Activated T-helper 1 cell treated with anti-CD3 and anti-CD28 coated beads, Interleukin-12 subunit alpha, Interleukin-12 subunit beta, Interleukin-2, Interleukin-4 antibody, amounts not matched to agents 30 ng/mL and 10 ng/mL and 1 ng/mL, durations not matched to agents 14 hours and 24 hours and 36 hours (primary cell): ENCODE results near the gene TMEM259. TPM values are rescaled to one million over a fixed set of nuclear protein-coding genes. Genes with fewer than 3 reads are reported as not detected.

Experiments used
- DNase-seq: peaks from one replicate; pipeline ENCODE4 v3.0.0; 2021; ENCODE audit warnings: low spot score
- H3K27ac Mint-ChIP-seq: one replicate; pipeline ENCODE4 v1.8.0; 2021; ENCODE audit warnings: mild to moderate bottlenecking, mixed read lengths
- H3K27me3 Mint-ChIP-seq: one replicate; pipeline ENCODE4 v1.8.0; 2022; ENCODE audit warnings: mild to moderate bottlenecking, moderate library complexity, mixed read lengths; ENCODE audit not compliant: insufficient read depth
- H3K36me3 Mint-ChIP-seq: one replicate; pipeline ENCODE4 v1.8.0; 2021; ENCODE audit warnings: low read depth, mixed read lengths
- H3K4me1 Mint-ChIP-seq: one replicate; pipeline ENCODE4 v1.8.0; 2021; ENCODE audit warnings: low read depth, mixed read lengths
- H3K4me3 Mint-ChIP-seq: one replicate; pipeline ENCODE4 v1.8.0; 2021; ENCODE audit warnings: mild to moderate bottlenecking, moderate library complexity, mixed read lengths
- H3K9me3 Mint-ChIP-seq: one replicate; pipeline ENCODE4 v1.8.0; 2021; ENCODE audit warnings: mixed read lengths
- intact Hi-C: fragments of 100-400 bp; cut with micrococcal nuclease; formaldehyde crosslinking; loops from one replicate; pipeline ENCODE4 v1.15.1; 2024
- total RNA-seq: library from RNA; stranded (reverse); gene quantifications from 2 replicates; pipeline ENCODE4 v1.2.3, GENCODE V29; 2022

The TMEM259 gene
- total RNA-seq, 1 donor from 2014 or later = 162 TPM

DNA sequence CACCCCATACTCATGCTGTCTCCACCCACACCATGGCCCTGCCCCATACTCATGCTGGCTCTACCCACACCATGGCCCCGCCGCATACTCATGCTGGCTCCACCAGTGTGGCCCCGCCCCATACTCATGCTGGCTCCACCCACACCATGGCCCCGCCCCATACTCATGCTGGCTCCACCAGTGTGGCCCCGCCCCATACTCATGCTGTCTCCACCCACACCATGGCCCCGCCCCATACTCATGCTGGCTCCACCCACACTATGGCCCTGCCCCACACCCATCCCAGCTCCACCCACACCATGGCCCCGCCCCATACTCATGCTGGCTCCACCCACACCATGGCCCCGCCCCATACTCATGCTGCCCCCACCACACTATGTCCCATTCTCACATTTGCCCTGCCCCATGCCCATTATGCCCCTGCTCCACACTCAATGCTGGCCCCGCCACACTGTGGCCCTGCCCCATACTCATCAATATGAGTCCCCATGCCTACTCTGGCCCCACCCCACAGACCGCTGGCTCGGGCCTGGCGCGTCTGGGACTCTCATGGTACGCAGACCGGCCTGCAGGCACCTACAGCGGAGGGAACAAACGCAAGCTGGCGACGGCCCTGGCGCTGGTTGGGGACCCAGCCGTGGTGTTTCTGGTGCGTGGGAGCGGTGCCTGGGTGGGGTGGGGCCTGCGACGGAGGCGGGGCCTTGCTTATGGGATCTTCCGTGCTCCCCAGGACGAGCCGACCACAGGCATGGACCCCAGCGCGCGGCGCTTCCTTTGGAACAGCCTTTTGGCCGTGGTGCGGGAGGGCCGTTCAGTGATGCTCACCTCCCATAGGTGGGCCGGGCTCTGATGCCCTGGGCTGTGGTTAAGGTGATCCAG, 42.3 kb upstream of the TMEM259 start:
- Mint-ChIP-seq H3K36me3 (no peaks in the 10 kb centered on the region), H3K27ac (no peak overlapping the region), H3K4me1 (peaks cover 7% of the 10 kb centered on the region), H3K4me3 (no peak overlapping the region), H3K27me3 (no peaks in the 10 kb centered on the region), H3K9me3 (no peaks in the 10 kb centered on the region)
- intact Hi-C loops = loop anchor here (1.0 kb wide), 3 partner anchors 19 to 191 kb away; no protein-coding TSS in a partner anchor
- DNase-seq = peak; percentile 70

DNA sequence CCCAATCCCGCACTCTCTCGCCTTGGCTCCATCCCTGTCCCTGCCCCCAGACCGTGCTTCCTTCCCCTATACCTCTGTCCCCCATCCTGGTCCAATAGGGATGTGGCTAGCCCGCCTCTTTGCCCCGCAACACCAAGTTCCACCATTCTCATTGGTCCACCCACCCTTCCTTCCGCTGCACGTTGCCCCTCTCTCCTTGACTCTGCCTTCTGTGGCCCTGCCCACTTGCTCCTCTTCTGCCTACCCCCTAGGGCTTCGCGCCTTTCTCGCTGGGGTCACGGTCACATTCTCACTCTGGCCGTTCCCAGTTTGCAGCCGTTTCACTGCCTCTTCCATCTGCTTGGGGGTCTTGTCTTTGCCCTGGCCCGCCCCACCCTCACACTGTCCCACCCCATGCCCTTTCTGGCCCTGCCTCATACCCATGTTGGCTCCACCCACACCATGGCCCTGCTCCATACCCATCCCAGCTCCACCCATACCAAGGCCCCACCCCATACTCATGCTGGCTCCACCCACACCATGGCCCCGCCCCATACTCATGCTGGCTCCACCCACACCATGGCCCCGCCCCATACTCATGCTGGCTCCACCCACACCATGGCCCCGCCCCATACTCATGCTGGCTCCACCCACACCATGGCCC, 41.6 kb upstream of the TMEM259 start:
- no peak for DNase-seq
- no peak overlapping the region for H3K27ac Mint-ChIP-seq
- no peaks in the 10 kb centered on the region for H3K9me3 Mint-ChIP-seq
- H3K27me3 Mint-ChIP-seq = no peaks in the 10 kb centered on the region
- peaks cover 14% of the 10 kb centered on the region for H3K4me1 Mint-ChIP-seq
- no peak overlapping the region for H3K4me3 Mint-ChIP-seq
- intact Hi-C loops = loop anchor here (1.0 kb wide), 4 partner anchors 20 to 190 kb away; partner anchors contain the start of gene ABCA7
- peaks cover 3% of the 10 kb centered on the region for H3K36me3 Mint-ChIP-seq

DNA sequence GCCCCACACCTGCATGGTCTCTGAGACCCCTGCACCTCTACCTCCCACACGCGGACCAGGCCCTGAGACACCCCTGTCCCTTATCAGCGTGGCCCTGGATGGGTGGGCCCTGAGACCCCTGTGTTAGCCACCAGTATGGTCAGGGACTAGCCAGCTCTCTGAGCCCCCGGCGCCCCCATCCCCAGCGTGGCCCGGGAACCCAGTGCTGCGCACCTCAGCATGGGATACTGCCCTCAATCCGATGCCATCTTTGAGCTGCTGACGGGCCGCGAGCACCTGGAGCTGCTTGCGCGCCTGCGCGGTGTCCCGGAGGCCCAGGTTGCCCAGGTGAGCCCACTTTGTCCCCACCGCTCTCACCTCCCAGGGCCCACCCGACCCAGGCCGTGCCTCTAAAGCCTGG, 41.1 kb upstream of the TMEM259 start:
- Mint-ChIP-seq H3K27me3 (no peaks in the 10 kb centered on the region), H3K9me3 (no peaks in the 10 kb centered on the region), H3K36me3 (peaks cover 5% of the 10 kb centered on the region), H3K4me1 (peaks cover 18% of the 10 kb centered on the region), H3K4me3 (no peak overlapping the region), H3K27ac (no peak overlapping the region)
- no peak for DNase-seq
- intact Hi-C loops = loop anchor here (1.0 kb wide), 1 partner anchor 22 kb away; the partner anchor contains the start of gene ABCA7

DNA sequence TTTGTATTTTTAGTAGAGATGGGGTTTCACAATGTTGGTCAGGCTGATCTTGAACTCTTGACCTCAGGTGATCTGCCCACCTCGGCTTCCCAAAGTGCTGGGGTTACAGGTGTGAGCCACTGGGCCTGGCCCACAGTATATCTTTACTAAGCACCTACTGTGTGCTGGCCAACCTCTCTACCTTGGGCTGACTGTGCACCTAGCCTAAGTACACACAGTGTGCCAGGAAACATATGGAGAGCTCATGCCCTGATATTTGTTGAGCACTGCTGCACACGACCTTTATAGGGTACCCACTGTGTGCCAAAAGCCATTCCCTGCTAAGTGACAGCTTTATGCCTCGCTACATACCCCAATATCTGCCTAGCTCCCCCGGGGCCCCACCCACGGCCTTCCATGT, 39.8 kb upstream of the TMEM259 start:
- Mint-ChIP-seq H3K9me3 (no peaks in the 10 kb centered on the region), H3K36me3 (peaks cover 11% of the 10 kb centered on the region), H3K4me3 (no peak overlapping the region), H3K27me3 (no peaks in the 10 kb centered on the region), H3K4me1 (peaks cover 18% of the 10 kb centered on the region), H3K27ac (no peak overlapping the region)
- intact Hi-C loops = no loop called here
- no peak for DNase-seq

DNA sequence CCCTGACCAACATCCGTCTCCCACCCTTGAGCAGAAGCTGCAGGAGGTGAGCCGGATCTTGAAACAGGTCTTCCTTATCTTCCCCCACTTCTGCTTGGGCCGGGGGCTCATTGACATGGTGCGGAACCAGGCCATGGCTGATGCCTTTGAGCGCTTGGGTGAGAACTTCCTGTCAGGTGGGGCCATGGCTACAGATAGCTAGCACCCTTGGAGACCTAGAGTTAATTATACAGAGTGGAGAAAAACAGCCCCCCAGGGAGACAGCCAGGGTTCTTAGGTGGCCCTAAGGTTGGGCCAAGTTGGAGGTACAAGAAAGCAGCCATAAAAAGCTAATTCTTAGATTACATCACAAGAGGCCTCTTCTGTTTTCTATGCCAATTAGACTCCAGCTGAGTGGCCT, 37.2 kb upstream of the TMEM259 start:
- peaks cover 13% of the 10 kb centered on the region for H3K36me3 Mint-ChIP-seq
- no peak for DNase-seq
- H3K4me1 Mint-ChIP-seq = peaks cover 15% of the 10 kb centered on the region
- H3K9me3 Mint-ChIP-seq = no peaks in the 10 kb centered on the region
- no peak overlapping the region for H3K27ac Mint-ChIP-seq
- no peak overlapping the region for H3K4me3 Mint-ChIP-seq
- intact Hi-C loops = no loop called here
- no peaks in the 10 kb centered on the region for H3K27me3 Mint-ChIP-seq

DNA sequence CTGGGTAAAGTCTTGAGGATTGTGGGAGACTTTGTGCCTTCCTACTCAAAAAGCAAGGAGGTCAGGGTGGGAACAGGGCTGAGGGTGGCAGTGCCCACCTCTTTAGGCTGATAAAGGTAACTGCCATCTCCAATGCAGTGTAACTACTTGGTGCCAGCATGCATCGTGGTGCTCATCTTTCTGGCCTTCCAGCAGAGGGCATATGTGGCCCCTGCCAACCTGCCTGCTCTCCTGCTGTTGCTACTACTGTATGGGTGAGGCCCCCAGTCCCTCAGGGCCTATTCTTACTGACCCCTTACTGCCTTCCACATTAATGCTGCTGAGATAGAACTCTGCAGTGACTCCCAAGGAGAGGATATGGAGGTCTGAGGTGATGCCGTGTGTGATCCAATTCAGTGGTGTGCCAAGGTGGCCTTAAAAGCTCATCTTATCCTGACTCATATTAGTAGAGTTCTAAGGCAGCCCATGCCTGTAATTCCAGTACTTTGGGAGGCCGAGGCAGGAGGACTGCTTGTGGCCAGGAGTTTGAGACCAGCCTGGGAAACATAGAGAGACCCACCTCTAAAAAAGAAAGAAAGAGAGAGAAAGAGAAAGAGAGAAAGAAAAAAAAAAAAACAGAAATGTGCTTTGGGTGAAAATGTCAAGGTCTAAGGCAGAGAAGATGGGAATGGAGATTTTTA, 36.4 kb upstream of the TMEM259 start:
- Mint-ChIP-seq H3K27ac (no peak overlapping the region), H3K4me1 (peaks cover 19% of the 10 kb centered on the region), H3K27me3 (no peaks in the 10 kb centered on the region), H3K36me3 (peaks cover 13% of the 10 kb centered on the region), H3K9me3 (no peaks in the 10 kb centered on the region), H3K4me3 (no peak overlapping the region)
- intact Hi-C loops = no loop called here
- DNase-seq = no peak

DNA sequence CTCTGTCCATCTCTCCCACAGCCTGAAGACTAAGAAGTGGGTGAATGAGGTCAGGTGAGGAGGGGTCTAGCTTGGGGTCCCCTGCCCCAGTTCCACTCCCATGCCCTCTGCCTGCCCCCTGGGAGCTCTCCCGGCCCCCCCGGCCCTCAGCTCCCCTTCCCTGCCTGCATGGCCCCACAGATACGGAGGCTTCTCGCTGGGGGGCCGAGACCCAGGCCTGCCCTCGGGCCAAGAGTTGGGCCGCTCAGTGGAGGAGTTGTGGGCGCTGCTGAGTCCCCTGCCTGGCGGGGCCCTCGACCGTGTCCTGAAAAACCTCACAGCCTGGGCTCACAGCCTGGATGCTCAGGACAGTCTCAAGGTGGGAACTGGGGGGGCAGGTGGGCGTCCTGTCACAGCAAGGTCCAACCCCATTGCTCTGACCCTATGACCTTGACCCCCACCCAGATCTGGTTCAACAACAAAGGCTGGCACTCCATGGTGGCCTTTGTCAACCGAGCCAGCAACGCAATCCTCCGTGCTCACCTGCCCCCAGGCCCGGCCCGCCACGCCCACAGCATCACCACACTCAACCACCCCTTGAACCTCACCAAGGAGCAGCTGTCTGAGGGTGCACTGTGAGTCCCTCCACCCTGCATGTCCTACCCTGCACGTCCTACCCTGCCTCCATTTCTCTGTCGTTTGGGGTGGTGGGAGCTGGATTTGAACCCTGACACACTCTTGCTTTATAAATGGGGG, 35.1 kb upstream of the TMEM259 start:
- intact Hi-C loops = no loop called here
- Mint-ChIP-seq H3K9me3 (no peaks in the 10 kb centered on the region), H3K27me3 (no peaks in the 10 kb centered on the region), H3K4me1 (peaks cover 19% of the 10 kb centered on the region), H3K4me3 (no peak overlapping the region), H3K36me3 (peaks cover 13% of the 10 kb centered on the region), H3K27ac (no peak overlapping the region)
- no peak for DNase-seq

DNA sequence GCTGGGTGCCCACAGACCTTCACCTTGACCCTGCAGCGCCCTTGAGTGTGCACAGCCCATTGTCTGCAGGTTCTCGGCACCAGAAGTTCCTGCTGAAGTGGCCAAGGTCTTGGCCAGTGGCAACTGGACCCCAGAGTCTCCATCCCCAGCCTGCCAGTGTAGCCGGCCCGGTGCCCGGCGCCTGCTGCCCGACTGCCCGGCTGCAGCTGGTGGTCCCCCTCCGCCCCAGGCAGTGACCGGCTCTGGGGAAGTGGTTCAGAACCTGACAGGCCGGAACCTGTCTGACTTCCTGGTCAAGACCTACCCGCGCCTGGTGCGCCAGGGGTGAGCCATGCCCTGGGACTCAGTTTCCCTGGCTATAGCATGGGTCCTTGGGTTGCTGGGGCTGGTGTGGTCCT, 34.1 kb upstream of the TMEM259 start:
- Mint-ChIP-seq H3K4me1 (peaks cover 19% of the 10 kb centered on the region), H3K27me3 (no peaks in the 10 kb centered on the region), H3K9me3 (no peaks in the 10 kb centered on the region), H3K36me3 (peaks cover 13% of the 10 kb centered on the region), H3K27ac (no peak overlapping the region), H3K4me3 (no peak overlapping the region)
- intact Hi-C loops = no loop called here
- DNase-seq = no peak

DNA sequence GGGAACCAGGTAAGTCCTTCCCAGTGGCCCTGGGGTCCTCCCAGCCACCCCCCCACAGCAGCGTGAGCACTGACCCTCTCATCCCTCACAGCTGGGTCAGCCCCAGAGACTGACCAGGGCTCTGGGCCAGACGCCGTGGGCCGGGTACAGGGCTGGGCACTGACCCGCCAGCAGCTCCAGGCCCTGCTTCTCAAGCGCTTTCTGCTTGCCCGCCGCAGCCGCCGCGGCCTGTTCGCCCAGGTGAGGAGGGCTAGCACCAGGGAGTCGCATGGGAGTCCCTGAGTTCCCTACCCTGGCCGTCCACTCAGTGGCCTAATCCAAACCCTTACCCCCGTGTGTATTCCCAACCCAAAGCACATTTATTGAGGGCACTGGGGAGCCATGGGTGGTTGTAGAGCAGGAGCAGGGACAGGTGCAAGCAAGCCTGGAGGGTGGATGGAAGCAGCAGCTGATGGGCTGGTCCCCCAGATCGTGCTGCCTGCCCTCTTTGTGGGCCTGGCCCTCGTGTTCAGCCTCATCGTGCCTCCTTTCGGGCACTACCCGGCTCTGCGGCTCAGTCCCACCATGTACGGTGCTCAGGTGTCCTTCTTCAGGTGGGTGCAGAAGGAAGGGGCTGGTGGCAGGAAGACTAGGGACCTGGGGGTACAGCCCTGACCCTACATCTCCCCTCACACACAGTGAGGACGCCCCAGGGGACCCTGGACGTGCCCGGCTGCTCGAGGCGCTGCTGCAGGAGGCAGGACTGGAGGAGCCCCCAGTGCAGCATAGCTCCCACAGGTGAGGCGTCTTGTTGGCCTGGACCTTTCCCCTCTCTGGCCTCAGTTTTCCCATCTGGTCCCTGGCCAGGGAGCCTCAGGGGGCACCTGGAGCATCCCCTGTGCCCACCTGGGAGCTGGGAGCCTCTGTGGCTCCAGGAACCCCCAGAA, 33.4 kb upstream of the TMEM259 start:
- peaks cover 19% of the 10 kb centered on the region for H3K4me1 Mint-ChIP-seq
- no peak overlapping the region for H3K4me3 Mint-ChIP-seq
- H3K9me3 Mint-ChIP-seq = no peaks in the 10 kb centered on the region
- H3K27me3 Mint-ChIP-seq = no peaks in the 10 kb centered on the region
- no peak for DNase-seq
- H3K36me3 Mint-ChIP-seq = peaks cover 13% of the 10 kb centered on the region
- intact Hi-C loops = no loop called here
- no peak overlapping the region for H3K27ac Mint-ChIP-seq

DNA sequence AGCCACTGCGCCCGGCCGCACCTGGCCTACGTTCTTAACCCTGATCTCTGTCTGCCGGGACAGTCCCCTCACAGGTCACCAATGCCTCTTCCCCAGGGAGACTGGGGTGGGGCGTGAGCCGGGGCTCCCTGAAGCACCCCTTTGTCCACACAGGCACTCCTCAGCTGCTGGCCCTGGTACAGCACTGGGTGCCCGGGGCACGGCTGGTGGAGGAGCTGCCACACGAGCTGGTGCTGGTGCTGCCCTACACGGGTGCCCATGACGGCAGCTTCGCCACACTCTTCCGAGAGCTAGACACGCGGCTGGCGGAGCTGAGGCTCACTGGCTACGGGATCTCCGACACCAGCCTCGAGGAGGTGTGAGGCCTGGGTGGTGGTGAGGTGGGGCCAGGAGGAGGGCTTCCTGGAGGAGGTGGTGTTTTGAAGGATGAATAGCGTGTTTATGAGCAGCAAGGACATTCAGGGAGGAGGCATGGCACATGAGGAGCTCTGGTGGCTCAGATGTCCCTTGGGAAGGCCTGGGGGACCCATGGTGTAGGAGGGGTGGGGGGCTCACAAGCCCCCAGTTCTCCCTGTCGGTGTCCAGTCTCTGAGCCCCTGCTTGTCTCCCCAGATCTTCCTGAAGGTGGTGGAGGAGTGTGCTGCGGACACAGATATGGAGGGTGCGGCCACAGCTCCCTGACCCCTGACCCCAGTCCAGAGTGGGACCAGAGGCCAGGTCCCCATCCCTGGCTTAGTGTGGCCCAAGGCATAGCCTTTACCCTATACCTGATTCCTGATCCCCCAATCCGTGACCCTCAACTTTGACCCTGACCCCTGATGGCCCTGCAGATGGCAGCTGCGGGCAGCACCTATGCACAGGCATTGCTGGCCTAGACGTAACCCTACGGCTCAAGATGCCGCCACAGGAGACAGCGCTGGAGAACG, 32.5 kb upstream of the TMEM259 start:
- no peak for DNase-seq
- H3K36me3 Mint-ChIP-seq = peaks cover 13% of the 10 kb centered on the region
- no peaks in the 10 kb centered on the region for H3K9me3 Mint-ChIP-seq
- no peak overlapping the region for H3K27ac Mint-ChIP-seq
- no peak overlapping the region for H3K4me3 Mint-ChIP-seq
- H3K27me3 Mint-ChIP-seq = no peaks in the 10 kb centered on the region
- H3K4me1 Mint-ChIP-seq = peaks cover 19% of the 10 kb centered on the region
- intact Hi-C loops = no loop called here

DNA sequence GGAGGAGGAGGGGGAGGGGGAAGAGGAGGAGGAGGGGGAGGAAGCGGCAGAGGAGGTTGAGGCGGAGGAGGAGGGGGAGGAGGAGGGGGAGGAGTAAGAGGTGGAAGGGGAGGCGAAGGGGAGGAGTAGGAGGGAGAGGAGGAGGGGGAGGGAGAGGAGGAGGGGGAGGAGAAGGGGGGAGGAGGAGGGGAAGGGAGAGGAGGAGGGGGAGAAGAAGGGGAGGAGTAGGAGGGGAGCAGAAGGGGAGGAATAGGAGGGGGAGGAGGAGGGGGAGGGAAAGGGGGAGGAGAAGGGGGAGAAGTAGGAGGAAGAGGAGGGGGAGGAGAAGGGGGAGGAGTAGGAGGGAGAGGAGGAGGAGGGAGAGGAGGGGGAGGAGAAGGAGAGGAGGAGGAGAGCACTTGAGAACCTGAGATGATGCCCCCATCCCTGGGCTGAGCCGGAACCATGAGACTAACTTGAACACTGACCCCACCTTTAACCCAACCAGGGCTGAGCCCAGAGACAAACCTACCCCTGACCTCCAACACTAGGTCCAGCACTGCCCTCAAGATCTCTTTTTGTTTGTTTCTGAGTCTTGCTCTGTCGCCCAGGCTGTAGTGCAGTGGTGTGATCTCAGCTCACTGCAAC, 31.5 kb upstream of the TMEM259 start:
- H3K36me3 Mint-ChIP-seq = peaks cover 10% of the 10 kb centered on the region
- H3K27ac Mint-ChIP-seq = peak overlapping the region; percentile 80
- H3K27me3 Mint-ChIP-seq = no peaks in the 10 kb centered on the region

More for the DNA sequence above, 31.5 kb upstream of the TMEM259 start:
- H3K9me3 Mint-ChIP-seq = no peaks in the 10 kb centered on the region
- no peak overlapping the region for H3K4me3 Mint-ChIP-seq
- intact Hi-C loops = no loop called here
- no peak for DNase-seq
- H3K4me1 Mint-ChIP-seq = peaks cover 9% of the 10 kb centered on the region
